ENCODE measurements around the gene BCAS1. TPM values are rescaled to one million over a fixed set of nuclear protein-coding genes. Genes with fewer than 3 reads are reported as not detected.

The BCAS1 gene
- total and polyA plus RNA-seq, 10 of the 15 experiments (the other 5 are each of a cell fraction or from before 2014, with no cell fraction given) = 0.21 to 1.4 (median 0.55) TPM

DNA sequence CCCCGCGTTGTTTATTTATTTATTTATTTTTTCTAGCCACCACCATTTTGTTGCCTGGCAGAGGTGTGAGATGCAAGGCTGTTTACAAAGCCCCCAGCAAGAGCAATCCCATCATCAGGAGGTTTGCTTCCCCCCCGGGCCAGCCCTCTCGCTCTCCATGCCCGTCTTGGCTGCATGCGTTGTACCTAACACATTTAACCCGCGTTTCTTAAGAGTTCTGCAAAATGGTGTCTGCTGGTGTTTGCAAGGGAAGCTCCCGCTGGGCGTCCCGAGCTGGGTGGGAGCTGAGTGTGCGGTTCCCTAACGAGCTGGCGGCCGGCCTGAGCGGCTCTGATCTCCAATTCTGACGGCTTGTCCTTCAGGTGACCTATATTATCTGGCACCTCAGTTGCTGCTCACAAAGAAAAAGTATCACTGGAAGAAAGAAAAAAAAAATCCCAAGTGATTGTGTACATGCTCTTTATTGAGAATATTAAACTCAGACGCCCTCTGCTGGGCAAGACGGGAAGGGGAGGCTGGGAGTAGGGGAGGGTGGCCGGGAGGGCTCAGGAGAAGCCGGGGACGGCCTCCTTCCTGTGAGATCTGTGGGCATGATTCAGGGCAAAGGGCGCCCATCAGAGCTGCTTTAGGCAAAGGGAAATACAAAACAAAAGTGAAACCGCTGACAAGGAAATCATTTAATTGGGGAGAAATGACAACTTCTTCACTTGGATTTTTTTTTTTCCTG lies 154.8 kb downstream of the BCAS1 start (continued):
- TF ChIP-seq RUNX3 (IDR thresholded peaks at IDR 0.05; ENCODE audit: low read length) = peak; percentile 51; the same call in 1 of the 2 replicates
- TF ChIP-seq, protein P1, sequence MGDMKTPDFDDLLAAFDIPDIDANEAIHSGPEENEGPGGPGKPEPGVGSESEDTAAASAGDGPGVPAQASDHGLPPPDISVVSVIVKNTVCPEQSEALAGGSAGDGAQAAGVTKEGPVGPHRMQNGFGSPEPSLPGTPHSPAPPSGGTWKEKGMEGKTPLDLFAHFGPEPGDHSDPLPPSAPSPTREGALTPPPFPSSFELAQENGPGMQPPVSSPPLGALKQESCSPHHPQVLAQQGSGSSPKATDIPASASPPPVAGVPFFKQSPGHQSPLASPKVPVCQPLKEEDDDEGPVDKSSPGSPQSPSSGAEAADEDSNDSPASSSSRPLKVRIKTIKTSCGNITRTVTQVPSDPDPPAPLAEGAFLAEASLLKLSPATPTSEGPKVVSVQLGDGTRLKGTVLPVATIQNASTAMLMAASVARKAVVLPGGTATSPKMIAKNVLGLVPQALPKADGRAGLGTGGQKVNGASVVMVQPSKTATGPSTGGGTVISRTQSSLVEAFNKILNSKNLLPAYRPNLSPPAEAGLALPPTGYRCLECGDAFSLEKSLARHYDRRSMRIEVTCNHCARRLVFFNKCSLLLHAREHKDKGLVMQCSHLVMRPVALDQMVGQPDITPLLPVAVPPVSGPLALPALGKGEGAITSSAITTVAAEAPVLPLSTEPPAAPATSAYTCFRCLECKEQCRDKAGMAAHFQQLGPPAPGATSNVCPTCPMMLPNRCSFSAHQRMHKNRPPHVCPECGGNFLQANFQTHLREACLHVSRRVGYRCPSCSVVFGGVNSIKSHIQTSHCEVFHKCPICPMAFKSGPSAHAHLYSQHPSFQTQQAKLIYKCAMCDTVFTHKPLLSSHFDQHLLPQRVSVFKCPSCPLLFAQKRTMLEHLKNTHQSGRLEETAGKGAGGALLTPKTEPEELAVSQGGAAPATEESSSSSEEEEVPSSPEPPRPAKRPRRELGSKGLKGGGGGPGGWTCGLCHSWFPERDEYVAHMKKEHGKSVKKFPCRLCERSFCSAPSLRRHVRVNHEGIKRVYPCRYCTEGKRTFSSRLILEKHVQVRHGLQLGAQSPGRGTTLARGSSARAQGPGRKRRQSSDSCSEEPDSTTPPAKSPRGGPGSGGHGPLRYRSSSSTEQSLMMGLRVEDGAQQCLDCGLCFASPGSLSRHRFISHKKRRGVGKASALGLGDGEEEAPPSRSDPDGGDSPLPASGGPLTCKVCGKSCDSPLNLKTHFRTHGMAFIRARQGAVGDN (IDR thresholded peaks at IDR 0.05) = peak; percentile 51; the same call in 1 of the 2 replicates
- TF ChIP-seq IKZF1 (conservative IDR thresholded peaks at IDR 0.05) = peak; percentile 78
- TF ChIP-seq, protein P2, sequence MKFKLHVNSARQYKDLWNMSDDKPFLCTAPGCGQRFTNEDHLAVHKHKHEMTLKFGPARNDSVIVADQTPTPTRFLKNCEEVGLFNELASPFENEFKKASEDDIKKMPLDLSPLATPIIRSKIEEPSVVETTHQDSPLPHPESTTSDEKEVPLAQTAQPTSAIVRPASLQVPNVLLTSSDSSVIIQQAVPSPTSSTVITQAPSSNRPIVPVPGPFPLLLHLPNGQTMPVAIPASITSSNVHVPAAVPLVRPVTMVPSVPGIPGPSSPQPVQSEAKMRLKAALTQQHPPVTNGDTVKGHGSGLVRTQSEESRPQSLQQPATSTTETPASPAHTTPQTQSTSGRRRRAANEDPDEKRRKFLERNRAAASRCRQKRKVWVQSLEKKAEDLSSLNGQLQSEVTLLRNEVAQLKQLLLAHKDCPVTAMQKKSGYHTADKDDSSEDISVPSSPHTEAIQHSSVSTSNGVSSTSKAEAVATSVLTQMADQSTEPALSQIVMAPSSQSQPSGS (IDR thresholded peaks at IDR 0.05; ENCODE audit: low read length) = peak; percentile 47
- TF ChIP-seq GATAD2B (conservative IDR thresholded peaks at IDR 0.05; ENCODE audit: low read depth) = peak; percentile 32; the same call in 1 of the 2 replicates
- TF ChIP-seq ETV6 (conservative IDR thresholded peaks at IDR 0.05 in 1 of 2, IDR thresholded peaks at IDR 0.05 in 1 of 2; ENCODE audit: borderline replicate concordance in 1 of 2, low read depth in 1 of 2) = peak; percentile 59 to 96; a peak in 3 of 4 replicates
- peak; percentile 52; the same call in 1 of the 2 replicates for TF ChIP-seq NFIC (IDR thresholded peaks at IDR 0.05; ENCODE audit: low read depth, low read length)
- TF ChIP-seq, protein P3, sequence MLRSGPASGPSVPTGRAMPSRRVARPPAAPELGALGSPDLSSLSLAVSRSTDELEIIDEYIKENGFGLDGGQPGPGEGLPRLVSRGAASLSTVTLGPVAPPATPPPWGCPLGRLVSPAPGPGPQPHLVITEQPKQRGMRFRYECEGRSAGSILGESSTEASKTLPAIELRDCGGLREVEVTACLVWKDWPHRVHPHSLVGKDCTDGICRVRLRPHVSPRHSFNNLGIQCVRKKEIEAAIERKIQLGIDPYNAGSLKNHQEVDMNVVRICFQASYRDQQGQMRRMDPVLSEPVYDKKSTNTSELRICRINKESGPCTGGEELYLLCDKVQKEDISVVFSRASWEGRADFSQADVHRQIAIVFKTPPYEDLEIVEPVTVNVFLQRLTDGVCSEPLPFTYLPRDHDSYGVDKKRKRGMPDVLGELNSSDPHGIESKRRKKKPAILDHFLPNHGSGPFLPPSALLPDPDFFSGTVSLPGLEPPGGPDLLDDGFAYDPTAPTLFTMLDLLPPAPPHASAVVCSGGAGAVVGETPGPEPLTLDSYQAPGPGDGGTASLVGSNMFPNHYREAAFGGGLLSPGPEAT (IDR thresholded peaks at IDR 0.05; ENCODE audit: low read depth) = peak; percentile 86; the same call in 1 of the 2 replicates
- no peak for TF ChIP-seq HDAC2 (IDR thresholded peaks at IDR 0.05)
- TF ChIP-seq SREBF1 (IDR thresholded peaks at IDR 0.05; ENCODE audit: low read length) = no peak
- TF ChIP-seq NR2F1 (conservative IDR thresholded peaks at IDR 0.05) = peak; percentile 58; the same call in 1 of the 2 replicates
- TF ChIP-seq NBN (IDR thresholded peaks at IDR 0.05) = peak; percentile 54
- TF ChIP-seq, protein P4, sequence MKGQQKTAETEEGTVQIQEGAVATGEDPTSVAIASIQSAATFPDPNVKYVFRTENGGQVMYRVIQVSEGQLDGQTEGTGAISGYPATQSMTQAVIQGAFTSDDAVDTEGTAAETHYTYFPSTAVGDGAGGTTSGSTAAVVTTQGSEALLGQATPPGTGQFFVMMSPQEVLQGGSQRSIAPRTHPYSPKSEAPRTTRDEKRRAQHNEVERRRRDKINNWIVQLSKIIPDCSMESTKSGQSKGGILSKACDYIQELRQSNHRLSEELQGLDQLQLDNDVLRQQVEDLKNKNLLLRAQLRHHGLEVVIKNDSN (IDR thresholded peaks at IDR 0.05; ENCODE audit: borderline replicate concordance, extremely low read length, insufficient read depth, low read depth, low read length) = no peak
- TF ChIP-seq RAD21 (IDR thresholded peaks at IDR 0.05; ENCODE audit: insufficient read depth, low read depth, low read length) = peak; percentile 94
- TF ChIP-seq, protein P5, sequence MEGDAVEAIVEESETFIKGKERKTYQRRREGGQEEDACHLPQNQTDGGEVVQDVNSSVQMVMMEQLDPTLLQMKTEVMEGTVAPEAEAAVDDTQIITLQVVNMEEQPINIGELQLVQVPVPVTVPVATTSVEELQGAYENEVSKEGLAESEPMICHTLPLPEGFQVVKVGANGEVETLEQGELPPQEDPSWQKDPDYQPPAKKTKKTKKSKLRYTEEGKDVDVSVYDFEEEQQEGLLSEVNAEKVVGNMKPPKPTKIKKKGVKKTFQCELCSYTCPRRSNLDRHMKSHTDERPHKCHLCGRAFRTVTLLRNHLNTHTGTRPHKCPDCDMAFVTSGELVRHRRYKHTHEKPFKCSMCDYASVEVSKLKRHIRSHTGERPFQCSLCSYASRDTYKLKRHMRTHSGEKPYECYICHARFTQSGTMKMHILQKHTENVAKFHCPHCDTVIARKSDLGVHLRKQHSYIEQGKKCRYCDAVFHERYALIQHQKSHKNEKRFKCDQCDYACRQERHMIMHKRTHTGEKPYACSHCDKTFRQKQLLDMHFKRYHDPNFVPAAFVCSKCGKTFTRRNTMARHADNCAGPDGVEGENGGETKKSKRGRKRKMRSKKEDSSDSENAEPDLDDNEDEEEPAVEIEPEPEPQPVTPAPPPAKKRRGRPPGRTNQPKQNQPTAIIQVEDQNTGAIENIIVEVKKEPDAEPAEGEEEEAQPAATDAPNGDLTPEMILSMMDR (IDR thresholded peaks at IDR 0.05 in 2 of 3, conservative IDR thresholded peaks at IDR 0.05 in 1 of 3; ENCODE audit: control insufficient read depth in 2 of 3, extremely low read depth in 1 of 3, insufficient read depth in 1 of 3, low read depth in 3 of 3, low read length in 3 of 3) = peak; percentile 80 to 93 (median 90)
- peak; percentile 92 for TF ChIP-seq ESRRA (IDR thresholded peaks at IDR 0.05; ENCODE audit: low read length)
- TF ChIP-seq, protein P6, sequence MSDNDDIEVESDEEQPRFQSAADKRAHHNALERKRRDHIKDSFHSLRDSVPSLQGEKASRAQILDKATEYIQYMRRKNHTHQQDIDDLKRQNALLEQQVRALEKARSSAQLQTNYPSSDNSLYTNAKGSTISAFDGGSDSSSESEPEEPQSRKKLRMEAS (IDR thresholded peaks at IDR 0.05; ENCODE audit: low read depth, low read length) = peak; percentile 34; the same call in 1 of the 2 replicates
- peak; percentile 5 to 53; a peak in 1 of 4 replicates for TF ChIP-seq BHLHE40 (IDR thresholded peaks at IDR 0.05; ENCODE audit: borderline replicate concordance in 1 of 2, low read depth in 2 of 2, low read length in 1 of 2)
